Cerebellar nuclear complex (tissue), 1 donor: Measurements from ENCODE around the gene TRIM41.
"Not testable (repeated sequence)": the region's sequence is repeated elsewhere in the genome, so short reads cannot be mapped to it uniquely, and the experiment has no call there.

ENCODE experiments used
- DNase-seq, 2 experiments: peaks; one replicate each; lab custom pipeline; 2025; lab: John Stamatoyannopoulos, UW

TRIM41 gene

DNA sequence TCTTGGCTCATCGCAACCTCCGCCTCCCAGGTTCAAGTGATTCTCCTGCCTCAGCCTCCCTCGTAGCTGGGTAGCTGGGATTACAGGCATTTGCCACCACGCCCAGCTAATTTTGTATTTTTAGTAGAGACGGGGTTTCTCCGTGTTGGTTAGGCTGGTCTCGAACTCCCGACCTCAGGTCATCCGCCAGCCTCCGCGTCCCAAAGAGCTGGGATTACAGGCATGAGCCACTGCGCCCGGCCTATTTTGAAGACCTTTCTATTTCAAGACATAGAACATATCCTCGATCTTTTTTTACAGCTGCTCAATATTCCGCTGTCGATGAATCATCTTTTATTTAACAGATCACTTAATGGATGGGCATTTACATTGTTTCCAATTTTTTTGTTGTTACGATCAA is 12.4 kb upstream of the TRIM41 start:
- not testable (repeated sequence) for DNase-seq

DNA sequence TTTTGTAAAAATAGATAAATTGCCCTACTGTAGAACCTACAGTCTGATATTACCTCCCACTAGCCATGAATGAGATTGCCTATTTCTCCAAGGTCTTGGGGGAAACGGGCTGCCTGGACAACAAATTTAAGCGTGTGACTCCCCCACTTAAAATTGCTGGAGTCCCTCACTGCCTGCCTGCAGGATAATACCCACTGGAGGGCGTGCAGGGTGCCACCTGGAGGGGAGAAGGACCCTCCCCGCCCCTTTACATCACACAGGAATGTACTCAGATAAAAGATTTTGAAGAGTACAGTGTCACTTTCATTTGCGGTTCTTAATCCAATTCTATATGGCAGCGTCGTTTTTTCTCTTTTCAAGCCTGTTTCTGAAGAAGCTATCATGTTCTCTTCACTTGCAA is 11.9 kb upstream of the TRIM41 start:
- no peak for DNase-seq

- DNase-seq = no peak
Observed at GRCh38 chr5:181212080-181212479, 11.0 kb upstream of the TRIM41 start.

GRCh38 chr5:181212934-181213333 is 10.1 kb upstream of the TRIM41 start:
- no peak for DNase-seq

- not testable (repeated sequence) for DNase-seq
Observed at GRCh38 chr5:181214249-181214648, 8.8 kb upstream of the TRIM41 start.

DNA sequence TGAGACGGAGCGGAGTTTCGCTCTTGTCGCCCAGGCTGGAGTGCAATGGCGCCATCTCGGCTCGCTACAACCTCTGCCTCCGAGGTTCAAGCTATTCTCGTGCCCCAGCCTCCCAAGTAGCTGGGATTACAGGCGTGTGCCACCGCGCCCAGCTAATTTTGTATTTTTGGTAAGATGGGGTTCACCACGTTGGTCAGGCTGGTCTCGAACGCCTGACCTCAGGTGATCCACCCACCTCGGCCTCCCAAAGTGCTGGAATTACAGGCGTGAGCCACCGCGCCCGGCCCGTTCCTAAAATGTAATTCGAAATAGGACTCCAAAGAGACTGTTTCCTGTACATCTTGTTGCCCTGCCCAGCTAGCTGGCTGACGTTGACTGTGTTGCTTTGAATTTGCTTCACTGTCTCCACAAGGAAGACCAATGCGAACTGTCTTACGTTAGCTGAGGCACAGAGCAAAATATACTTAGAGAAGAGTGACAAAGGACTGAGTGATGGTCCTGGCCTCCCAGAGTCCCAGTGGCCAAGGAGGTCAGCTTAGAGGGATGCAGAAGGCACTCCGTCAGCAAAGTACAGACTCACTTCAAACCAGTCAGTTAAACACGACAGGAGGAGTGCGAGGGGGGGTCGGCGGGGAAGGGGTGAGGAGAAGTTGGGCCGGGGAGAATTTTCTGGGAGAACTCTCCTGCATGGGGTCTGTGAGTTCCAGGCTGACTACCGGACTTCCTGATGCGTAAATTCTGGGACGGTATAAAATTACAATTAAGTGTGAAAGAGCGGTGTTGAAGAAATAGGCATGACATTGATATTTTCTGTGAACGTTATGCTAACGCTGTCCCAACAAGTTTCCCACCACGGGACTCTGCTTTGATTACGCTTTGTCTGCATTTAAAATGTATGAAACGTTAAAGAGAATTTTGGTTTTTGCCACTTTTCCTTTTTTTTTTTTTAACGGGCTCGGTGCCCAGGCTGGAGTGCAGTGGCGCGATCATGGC is 6.8 kb upstream of the TRIM41 start:
- DNase-seq = no peak

DNA sequence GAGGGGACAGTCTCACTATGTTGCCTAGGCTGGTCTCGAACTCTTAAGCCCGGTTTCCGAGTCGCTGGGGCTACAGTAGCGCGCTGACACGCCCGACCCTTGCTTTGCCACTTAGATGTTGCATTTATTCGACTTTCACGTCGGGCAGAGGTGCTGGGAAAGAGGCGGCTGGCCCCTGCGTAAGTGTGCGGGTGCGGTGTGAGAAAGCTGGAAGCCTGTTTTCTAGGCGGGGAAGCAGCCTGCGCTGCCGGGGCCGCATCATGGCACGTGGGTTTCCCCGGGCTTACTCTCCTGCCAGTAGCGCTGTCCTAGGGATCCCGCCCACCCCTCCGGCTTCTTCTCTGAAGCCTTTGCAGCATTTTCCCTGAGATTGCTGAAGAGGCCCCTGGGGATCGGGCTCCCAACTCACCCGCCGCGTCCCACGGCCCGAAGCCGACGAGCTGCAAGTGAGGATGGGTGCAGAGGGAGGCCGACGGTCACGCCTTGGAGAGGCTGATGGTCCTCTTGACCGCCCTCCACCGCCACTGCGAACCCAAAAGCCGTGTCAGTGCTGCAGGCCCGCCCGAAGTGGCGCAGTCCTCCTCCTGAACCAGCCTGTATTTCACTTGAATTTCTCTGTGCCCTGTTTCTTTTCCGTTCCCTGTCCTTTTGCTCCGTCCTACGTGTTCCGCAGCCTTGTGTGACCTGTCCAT is 5.8 kb upstream of the TRIM41 start:
- no peak for DNase-seq

GRCh38 chr5:181217803-181218062 is 5.3 kb upstream of the TRIM41 start:
- no peak for DNase-seq

DNA sequence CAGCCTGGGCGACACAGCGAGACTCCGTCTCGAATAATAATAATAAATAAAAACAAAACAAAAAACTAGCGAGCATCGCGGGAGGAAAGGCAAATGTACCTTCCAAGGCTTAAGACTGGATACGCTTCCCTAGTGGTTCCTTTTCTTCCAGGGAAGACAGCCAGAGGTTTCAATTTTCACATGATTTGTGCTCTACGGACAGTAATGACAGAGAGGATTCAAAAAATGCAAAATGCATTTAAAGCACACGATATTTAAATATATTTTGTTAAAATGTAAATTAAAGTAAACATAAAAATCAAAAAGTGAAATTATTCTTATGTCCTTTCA is 4.3 kb upstream of the TRIM41 start:
- no peak for DNase-seq

GRCh38 chr5:181219262-181220177 is 3.6 kb upstream of the TRIM41 start:
- no peak for DNase-seq

GRCh38 chr5:181220178-181220515 is 2.9 kb upstream of the TRIM41 start:
- no peak for DNase-seq

DNA sequence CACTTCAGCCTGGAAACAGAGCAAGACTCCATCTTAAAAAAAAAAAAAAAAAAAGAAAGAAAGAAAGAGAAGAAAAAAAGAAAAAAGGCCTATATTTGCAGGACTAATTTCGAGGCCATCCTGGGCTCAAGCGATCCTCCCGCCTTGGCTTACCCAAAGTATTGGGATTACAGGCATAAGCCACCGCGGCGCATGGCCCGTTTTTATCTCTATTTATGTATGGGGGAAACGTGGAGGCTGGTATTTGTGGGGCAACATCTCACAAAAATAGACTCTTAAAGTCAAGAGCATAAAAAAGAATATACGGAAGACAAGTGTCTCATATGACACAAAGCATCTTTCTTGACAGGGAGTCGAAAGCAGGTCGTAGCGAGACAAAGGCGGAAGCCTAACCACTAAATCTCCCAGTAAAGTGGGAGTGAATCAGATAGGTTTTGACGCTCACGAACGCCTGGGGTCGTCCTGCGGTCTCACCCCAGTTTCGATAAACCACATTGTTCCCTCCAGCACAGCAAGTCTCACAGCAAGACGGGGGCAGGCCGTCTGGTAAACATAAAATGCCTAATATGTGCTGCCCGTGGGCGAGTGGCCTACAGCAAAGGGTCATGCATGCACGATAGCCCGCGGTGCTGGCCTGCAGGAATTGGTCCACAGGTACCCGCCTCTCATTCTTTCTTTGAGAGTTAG is 1.8 kb upstream of the TRIM41 start:
- DNase-seq = no peak

- no peak for DNase-seq
Observed at GRCh38 chr5:181221792-181222629, 1.1 kb upstream of the TRIM41 start.

DNA sequence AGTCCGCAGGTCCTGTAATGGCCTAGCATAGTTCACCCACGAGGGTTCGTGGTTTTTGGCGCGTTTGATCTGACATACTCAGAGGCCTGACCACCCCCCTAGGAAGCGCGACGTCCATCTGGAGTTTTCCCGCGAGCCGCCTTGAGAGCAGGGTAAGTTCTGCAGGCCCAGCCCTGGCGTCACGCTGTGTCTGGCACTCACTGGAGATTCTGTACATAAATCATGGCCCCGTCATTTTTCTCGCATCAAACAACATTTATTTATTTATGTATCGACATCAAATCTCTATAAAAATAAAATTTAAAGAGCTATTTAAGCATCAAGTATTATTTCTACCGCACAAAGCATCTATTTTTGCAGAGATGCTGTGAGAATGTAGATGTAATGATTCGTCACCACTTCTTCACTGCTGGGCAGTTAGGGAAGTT is 437 bp upstream of the TRIM41 start:
- no peak for DNase-seq

DNA sequence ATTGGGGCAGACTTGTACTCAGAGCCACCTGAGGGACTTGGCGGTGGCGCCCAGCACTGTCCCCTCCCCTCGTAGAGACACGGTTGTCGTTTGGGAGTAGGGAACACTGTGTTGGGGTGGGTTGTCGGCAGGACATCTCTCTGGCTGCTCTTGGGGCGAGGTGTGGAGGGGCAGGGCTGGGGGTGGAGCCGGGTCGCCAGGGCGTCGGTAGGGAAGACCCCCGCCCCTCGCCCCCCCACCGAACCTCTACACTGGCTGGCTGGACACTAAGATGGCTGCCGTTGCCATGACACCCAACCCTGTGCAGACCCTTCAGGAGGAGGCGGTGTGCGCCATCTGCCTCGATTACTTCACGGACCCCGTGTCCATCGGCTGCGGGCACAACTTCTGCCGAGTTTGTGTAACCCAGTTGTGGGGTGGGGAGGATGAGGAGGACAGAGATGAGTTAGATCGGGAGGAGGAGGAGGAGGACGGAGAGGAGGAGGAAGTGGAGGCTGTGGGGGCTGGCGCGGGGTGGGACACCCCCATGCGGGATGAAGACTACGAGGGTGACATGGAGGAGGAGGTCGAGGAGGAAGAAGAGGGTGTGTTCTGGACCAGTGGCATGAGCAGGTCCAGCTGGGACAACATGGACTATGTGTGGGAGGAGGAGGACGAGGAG is 778 bp downstream of the TRIM41 start:
- no peak for DNase-seq

DNA sequence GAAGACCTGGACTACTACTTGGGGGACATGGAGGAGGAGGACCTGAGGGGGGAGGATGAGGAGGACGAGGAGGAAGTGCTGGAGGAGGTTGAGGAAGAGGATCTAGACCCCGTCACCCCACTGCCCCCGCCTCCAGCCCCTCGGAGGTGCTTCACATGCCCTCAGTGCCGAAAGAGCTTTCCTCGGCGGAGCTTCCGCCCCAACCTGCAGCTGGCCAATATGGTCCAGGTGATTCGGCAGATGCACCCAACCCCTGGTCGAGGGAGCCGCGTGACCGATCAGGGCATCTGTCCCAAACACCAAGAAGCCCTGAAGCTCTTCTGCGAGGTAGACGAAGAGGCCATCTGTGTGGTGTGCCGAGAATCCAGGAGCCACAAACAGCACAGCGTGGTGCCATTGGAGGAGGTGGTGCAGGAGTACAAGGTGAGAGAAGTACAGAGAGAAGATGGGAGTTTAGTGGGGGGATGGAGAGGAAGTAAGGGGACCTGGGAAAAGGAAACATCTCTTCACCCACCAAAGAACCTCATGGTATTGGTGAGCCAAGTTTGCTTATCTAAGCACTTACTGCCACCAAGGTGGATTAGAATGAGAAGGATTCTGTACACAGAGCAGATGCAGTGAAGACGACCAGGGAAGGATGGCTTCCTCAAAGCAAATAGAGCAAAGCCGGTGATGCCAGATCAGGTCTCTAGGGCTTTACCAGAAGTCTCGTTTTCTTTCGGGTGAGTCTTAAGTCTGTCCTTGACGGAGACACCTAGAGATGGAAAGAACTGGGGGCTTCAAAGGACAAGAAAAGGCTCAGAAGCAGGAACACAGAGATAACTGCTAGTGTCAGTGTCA is 1.5 kb downstream of the TRIM41 start:
- no peak for DNase-seq

DNA sequence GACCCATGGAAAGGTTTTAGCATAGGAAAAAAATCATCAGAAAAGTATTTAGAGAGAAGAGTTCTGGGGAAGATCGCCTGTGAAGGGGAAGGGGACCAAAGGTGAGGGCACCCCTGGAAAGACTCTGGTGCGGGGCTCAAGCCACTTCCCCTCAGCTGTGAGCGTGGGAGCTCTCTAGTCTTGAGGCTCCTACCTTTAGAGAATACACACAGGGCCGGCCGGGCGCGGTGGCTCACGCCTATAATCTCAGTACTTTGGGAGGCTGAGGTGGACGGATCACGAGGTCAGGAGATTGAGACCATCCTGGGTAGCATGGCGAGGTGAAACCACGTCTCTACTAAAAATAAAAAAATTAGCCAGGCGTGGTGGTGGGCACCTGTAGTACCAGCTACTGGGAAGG is 6.9 kb downstream of the TRIM41 start:
- no peak for DNase-seq

DNA sequence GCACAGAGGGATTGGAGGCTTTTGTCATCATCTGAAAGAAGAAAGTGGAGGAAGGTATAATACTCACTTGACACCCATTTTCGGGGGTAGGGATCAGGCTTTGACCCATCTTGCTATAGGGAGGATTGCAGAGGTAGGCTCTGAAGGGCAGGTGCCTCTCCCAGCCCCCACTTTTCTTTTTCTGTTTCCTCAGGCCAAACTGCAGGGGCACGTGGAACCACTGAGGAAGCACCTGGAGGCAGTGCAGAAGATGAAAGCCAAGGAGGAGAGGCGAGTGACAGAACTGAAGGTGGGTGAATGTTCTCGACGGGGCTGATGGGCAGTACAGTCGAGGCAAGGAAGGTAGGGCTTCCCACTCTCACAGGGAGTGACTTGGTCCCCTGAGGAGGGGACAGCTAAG is 7.5 kb downstream of the TRIM41 start:
- DNase-seq = no peak

DNA sequence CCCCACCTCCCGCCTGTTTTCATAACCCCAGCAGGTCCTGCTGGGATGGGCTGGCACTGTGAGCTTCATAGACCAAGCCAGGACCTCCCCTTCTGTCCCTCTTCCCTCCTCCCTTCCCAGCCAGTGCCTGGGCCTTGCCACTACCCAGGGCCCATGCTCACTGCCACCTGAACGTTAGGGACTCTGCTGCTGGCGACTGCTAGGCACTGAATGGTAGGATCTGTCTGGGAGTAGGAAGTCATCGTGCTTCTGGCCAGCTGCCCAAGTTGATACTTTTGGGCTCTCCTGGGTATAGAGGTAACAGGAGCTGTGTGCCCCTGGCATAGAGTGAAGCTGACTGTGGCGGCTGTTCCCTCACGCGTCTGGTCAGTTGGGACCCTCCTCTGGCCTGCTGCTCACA is 8.4 kb downstream of the TRIM41 start:
- DNase-seq = no peak

DNA sequence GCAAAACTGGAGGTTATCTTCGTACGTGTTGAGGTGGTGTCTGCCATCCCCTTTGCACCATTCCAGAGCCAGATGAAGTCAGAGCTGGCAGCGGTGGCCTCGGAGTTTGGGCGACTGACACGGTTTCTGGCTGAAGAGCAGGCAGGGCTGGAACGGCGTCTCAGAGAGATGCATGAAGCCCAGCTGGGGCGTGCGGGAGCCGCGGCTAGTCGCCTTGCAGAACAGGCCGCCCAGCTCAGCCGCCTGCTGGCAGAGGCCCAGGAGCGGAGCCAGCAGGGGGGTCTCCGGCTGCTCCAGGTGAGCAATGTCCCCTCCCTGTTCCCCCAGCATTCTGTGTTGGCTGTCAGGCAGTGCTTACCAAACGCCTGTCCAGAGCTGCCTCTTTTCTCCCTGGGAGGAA is 9.5 kb downstream of the TRIM41 start:
- DNase-seq = no peak
